ENCODE measurements around the gene BTRC. TPM values are rescaled to one million over a fixed set of nuclear protein-coding genes. Genes with fewer than 3 reads are reported as not detected.
"Not testable (repeated sequence)": the region's sequence is repeated elsewhere in the genome, so short reads cannot be mapped to it uniquely, and the experiment has no call there.

Gene BTRC
- total and polyA plus RNA-seq, 2 donors from 2014 or later, result 6.7 to 18.0 TPM

- TF ChIP-seq CTCF (IDR thresholded peaks at IDR 0.05; ENCODE audit: borderline replicate concordance, extremely low read depth, insufficient read depth), result no peak
- H3K27ac ChIP-seq (ENCODE audit: low read depth in 2 of 2, low read length in 2 of 2), result no peak overlapping the region
- no peak for FAIRE-seq
- peaks cover 0 to 13% (median 5%) of the 10 kb centered on the region in 3 donors for H3K4me1 ChIP-seq (ENCODE audit: control insufficient read depth in 2 of 3, insufficient read depth in 2 of 3, low read depth in 1 of 3, low read length in 3 of 3)
- H3K9ac ChIP-seq (ENCODE audit: low read length in 3 of 3), result no peak overlapping the region
- H3K36me3 ChIP-seq (ENCODE audit: control insufficient read depth in 2 of 3, insufficient read depth in 3 of 3, low read length in 3 of 3), result no peaks in the 10 kb centered on the region
- H3K4me3 ChIP-seq (ENCODE audit: low read length in 3 of 3), result no peak overlapping the region
- DNase-seq, result no peak
- H3K9me3 ChIP-seq (ENCODE audit: control insufficient read depth in 2 of 3, insufficient read depth in 1 of 3, low read length in 3 of 3), result no peaks in the 10 kb centered on the region
- H3K27me3 ChIP-seq (ENCODE audit: control insufficient read depth, insufficient read depth, low read length), result no peaks in the 10 kb centered on the region
- intact Hi-C loops (cut with DNase I), result no loop called here
Observed at GRCh38 chr10:101356132-101356531, 2.2 kb downstream of the BTRC start.

GRCh38 chr10:101357958-101358357 lies 4.0 kb downstream of the BTRC start:
- intact Hi-C loops (cut with DNase I), result no loop called here
- H3K4me1 ChIP-seq (ENCODE audit: control insufficient read depth in 2 of 3, insufficient read depth in 2 of 3, low read depth in 1 of 3, low read length in 3 of 3), result peaks cover 0 to 13% (median 5%) of the 10 kb centered on the region in 3 donors
- no peak for TF ChIP-seq CTCF (IDR thresholded peaks at IDR 0.05; ENCODE audit: borderline replicate concordance, extremely low read depth, insufficient read depth)
- DNase-seq (no peak), FAIRE-seq (no peak)
- no peaks in the 10 kb centered on the region for H3K36me3 ChIP-seq (ENCODE audit: control insufficient read depth in 2 of 3, insufficient read depth in 3 of 3, low read length in 3 of 3)
- no peak overlapping the region for H3K27ac ChIP-seq (ENCODE audit: low read depth in 2 of 2, low read length in 2 of 2)
- no peak overlapping the region for H3K9ac ChIP-seq (ENCODE audit: low read length in 3 of 3)
- no peak overlapping the region for H3K4me3 ChIP-seq (ENCODE audit: low read length in 3 of 3)
- no peaks in the 10 kb centered on the region for H3K27me3 ChIP-seq (ENCODE audit: control insufficient read depth, insufficient read depth, low read length)
- no peaks in the 10 kb centered on the region for H3K9me3 ChIP-seq (ENCODE audit: control insufficient read depth in 2 of 3, insufficient read depth in 1 of 3, low read length in 3 of 3)

GRCh38 chr10:101358706-101359300 lies 4.8 kb downstream of the BTRC start:
- Histone ChIP-seq H3K27ac (ENCODE audit: low read depth in 2 of 2, low read length in 2 of 2) (no peak overlapping the region), H3K9me3 (ENCODE audit: control insufficient read depth in 2 of 3, insufficient read depth in 1 of 3, low read length in 3 of 3) (no peaks in the 10 kb centered on the region), H3K4me1 (ENCODE audit: control insufficient read depth in 2 of 3, insufficient read depth in 2 of 3, low read depth in 1 of 3, low read length in 3 of 3) (peaks cover 0 to 13% (median 5%) of the 10 kb centered on the region in 3 donors), H3K27me3 (ENCODE audit: control insufficient read depth, insufficient read depth, low read length) (no peaks in the 10 kb centered on the region), H3K36me3 (ENCODE audit: control insufficient read depth in 2 of 3, insufficient read depth in 3 of 3, low read length in 3 of 3) (no peaks in the 10 kb centered on the region), H3K9ac (ENCODE audit: low read length in 3 of 3) (no peak overlapping the region), H3K4me3 (ENCODE audit: low read length in 3 of 3) (no peak overlapping the region)
- intact Hi-C loops (cut with DNase I), result no loop called here
- TF ChIP-seq CTCF (IDR thresholded peaks at IDR 0.05; ENCODE audit: borderline replicate concordance, extremely low read depth, insufficient read depth), result no peak
- FAIRE-seq, result no peak
- DNase-seq, result no peak

GRCh38 chr10:101360090-101360489 lies 6.1 kb downstream of the BTRC start:
- H3K36me3 ChIP-seq (ENCODE audit: control insufficient read depth in 2 of 3, insufficient read depth in 3 of 3, low read length in 3 of 3); H3K9ac ChIP-seq (ENCODE audit: low read length in 3 of 3); H3K9me3 ChIP-seq (ENCODE audit: control insufficient read depth in 2 of 3, insufficient read depth in 1 of 3, low read length in 3 of 3); H3K27me3 ChIP-seq (ENCODE audit: control insufficient read depth, insufficient read depth, low read length); FAIRE-seq; H3K27ac ChIP-seq (ENCODE audit: low read depth in 2 of 2, low read length in 2 of 2); DNase-seq; intact Hi-C loops (cut with DNase I); H3K4me3 ChIP-seq (ENCODE audit: low read length in 3 of 3): not testable (repeated sequence)
- peaks cover 0 to 13% (median 0%) of the 10 kb centered on the region in 3 donors for H3K4me1 ChIP-seq (ENCODE audit: control insufficient read depth in 2 of 3, insufficient read depth in 2 of 3, low read depth in 1 of 3, low read length in 3 of 3)

- H3K4me1 ChIP-seq (ENCODE audit: control insufficient read depth in 2 of 3, insufficient read depth in 2 of 3, low read depth in 1 of 3, low read length in 3 of 3); H3K36me3 ChIP-seq (ENCODE audit: control insufficient read depth in 2 of 3, insufficient read depth in 3 of 3, low read length in 3 of 3); DNase-seq; H3K27me3 ChIP-seq (ENCODE audit: control insufficient read depth, insufficient read depth, low read length); H3K9me3 ChIP-seq (ENCODE audit: control insufficient read depth in 2 of 3, insufficient read depth in 1 of 3, low read length in 3 of 3); intact Hi-C loops (cut with DNase I); H3K9ac ChIP-seq (ENCODE audit: low read length in 3 of 3); FAIRE-seq; H3K27ac ChIP-seq (ENCODE audit: low read depth in 2 of 2, low read length in 2 of 2); H3K4me3 ChIP-seq (ENCODE audit: low read length in 3 of 3): not testable (repeated sequence)
Observed at GRCh38 chr10:101360841-101361240, 6.9 kb downstream of the BTRC start.

All from kidney (tissue), 14 donors.